Neuronal stem cell (in vitro differentiated cells): Measurements from ENCODE around the gene FBXL22.

Experiments
- DNase-seq: peaks from one replicate; pipeline ENCODE4 v3.0.0-alpha.2; 2013; ENCODE audit warnings: low spot score
- H2AFZ ChIP-seq: one replicate; pipeline ENCODE4 v1.6.1; 2013; ENCODE audit warnings: mild to moderate bottlenecking, low read length, inconsistent platforms
- H2AK5ac ChIP-seq: 2 replicates; pipeline ENCODE4 v1.6.1; 2013; ENCODE audit warnings: low read depth, mild to moderate bottlenecking, inconsistent platforms, low read length, moderate library complexity, mixed read lengths
- H2BK120ac ChIP-seq: 2 replicates; pipeline ENCODE4 v1.6.1; 2013; ENCODE audit warnings: low read depth, mild to moderate bottlenecking, inconsistent platforms, low read length, moderate library complexity, mixed read lengths
- H2BK12ac ChIP-seq: one replicate; pipeline ENCODE4 v1.6.1; 2013; ENCODE audit warnings: low read length, inconsistent platforms
- H2BK15ac ChIP-seq: 2 replicates; pipeline ENCODE4 v1.6.1; 2013; ENCODE audit warnings: mild to moderate bottlenecking, low read length, inconsistent platforms, mixed read lengths
- H2BK5ac ChIP-seq: one replicate; pipeline ENCODE4 v1.6.1; 2013; ENCODE audit warnings: inconsistent platforms, mild to moderate bottlenecking, low read length, moderate library complexity
- H3K14ac ChIP-seq: one replicate; pipeline ENCODE4 v1.6.1; 2013; ENCODE audit warnings: low read length, inconsistent platforms
- H3K18ac ChIP-seq: 2 replicates; pipeline ENCODE4 v1.6.1; 2013; ENCODE audit warnings: low read length, inconsistent platforms
- H3K23ac ChIP-seq: 2 replicates; pipeline ENCODE4 v1.6.1; 2013; ENCODE audit warnings: low read depth, mild to moderate bottlenecking, mixed read lengths, low read length, inconsistent platforms; ENCODE audit not compliant: poor library complexity
- H3K27ac ChIP-seq: replicated peaks from 3 replicates; pipeline ENCODE4 v1.5.1; 2013; ENCODE audit warnings: low read length, inconsistent platforms
- H3K27me3 ChIP-seq, 3 experiments: 2 replicates each; pipeline ENCODE4 v1.6.1; 2013; ENCODE audit warnings: low read length in 3 of 3, mild to moderate bottlenecking in 2 of 3, inconsistent platforms in 1 of 3, low read depth in 1 of 3, mixed read lengths in 1 of 3, moderate library complexity in 1 of 3; ENCODE audit not compliant: control insufficient read depth in 3 of 3, insufficient read depth in 3 of 3
- H3K36me3 ChIP-seq, 2 donors: replicated peaks in 1 of 2; 2 replicates each; pipeline ENCODE4 v1.6.1; 2013; ENCODE audit warnings: low read length in 2 of 2; ENCODE audit not compliant: control insufficient read depth in 2 of 2, insufficient read depth in 2 of 2
- H3K4ac ChIP-seq: 2 replicates; pipeline ENCODE4 v1.6.1; 2013; ENCODE audit warnings: inconsistent platforms, mild to moderate bottlenecking, low read length, moderate library complexity
- H3K4me1 ChIP-seq, 2 donors: 1 replicate in 1 of 2; 2 replicates in 1 of 2; pipeline ENCODE4 v1.6.1; 2013; ENCODE audit warnings: low read length in 2 of 2, low read depth in 1 of 2; ENCODE audit not compliant: control insufficient read depth in 2 of 2, insufficient read depth in 1 of 2
- H3K4me2 ChIP-seq: one replicate; pipeline ENCODE4 v1.6.1; 2013; ENCODE audit warnings: mild to moderate bottlenecking, low read length, inconsistent platforms; ENCODE audit not compliant: insufficient read depth, poor library complexity, severe bottlenecking
- H3K4me3 ChIP-seq, 2 donors: 2 replicates each; pipeline ENCODE4 v1.5.1; 2013; ENCODE audit warnings: low read length in 2 of 2, mild to moderate bottlenecking in 2 of 2, inconsistent platforms in 1 of 2, moderate library complexity in 1 of 2
- H3K79me1 ChIP-seq: one replicate; pipeline ENCODE4 v1.6.1; 2013; ENCODE audit warnings: low read depth, mild to moderate bottlenecking, inconsistent platforms, low read length, moderate library complexity
- H3K9ac ChIP-seq: one replicate; pipeline ENCODE4 v1.6.1; 2013; ENCODE audit warnings: mild to moderate bottlenecking, low read depth, low read length, inconsistent platforms; ENCODE audit not compliant: poor library complexity
- H3K9me3 ChIP-seq, 2 donors: replicated peaks in 1 of 2; 2 replicates each; pipeline versions ENCODE3 to v1.6.1; 2013; ENCODE audit warnings: low read length in 2 of 2, mild to moderate bottlenecking in 2 of 2, inconsistent platforms in 1 of 2, low read depth in 1 of 2, mixed read lengths in 1 of 2, moderate library complexity in 1 of 2; ENCODE audit not compliant: control insufficient read depth in 2 of 2, insufficient read depth in 1 of 2
- H4K8ac ChIP-seq: one replicate; pipeline ENCODE4 v1.6.1; 2013; ENCODE audit warnings: low read depth, mild to moderate bottlenecking, inconsistent platforms, low read length, moderate library complexity
- H4K91ac ChIP-seq: one replicate; pipeline ENCODE4 v1.6.1; 2013; ENCODE audit warnings: low read length, low read depth, mild to moderate bottlenecking, inconsistent platforms; ENCODE audit not compliant: poor library complexity
- WGBS, 2 donors: extraction: QIAGEN DNeasy Blood & Tissue Kit; methylation state at CpG; one replicate each; pipeline ENCODE4 v1.1.7; 2013; ENCODE audit warnings: missing lambda C conversion rate in 2 of 2, mixed read lengths in 1 of 2; ENCODE audit not compliant: insufficient read length in 2 of 2, insufficient replicate concordance in 1 of 2; ENCODE audit errors: extremely low coverage in 2 of 2; 5-methylcytosine and 5-hydroxymethylcytosine counted together

FBXL22 gene

DNA sequence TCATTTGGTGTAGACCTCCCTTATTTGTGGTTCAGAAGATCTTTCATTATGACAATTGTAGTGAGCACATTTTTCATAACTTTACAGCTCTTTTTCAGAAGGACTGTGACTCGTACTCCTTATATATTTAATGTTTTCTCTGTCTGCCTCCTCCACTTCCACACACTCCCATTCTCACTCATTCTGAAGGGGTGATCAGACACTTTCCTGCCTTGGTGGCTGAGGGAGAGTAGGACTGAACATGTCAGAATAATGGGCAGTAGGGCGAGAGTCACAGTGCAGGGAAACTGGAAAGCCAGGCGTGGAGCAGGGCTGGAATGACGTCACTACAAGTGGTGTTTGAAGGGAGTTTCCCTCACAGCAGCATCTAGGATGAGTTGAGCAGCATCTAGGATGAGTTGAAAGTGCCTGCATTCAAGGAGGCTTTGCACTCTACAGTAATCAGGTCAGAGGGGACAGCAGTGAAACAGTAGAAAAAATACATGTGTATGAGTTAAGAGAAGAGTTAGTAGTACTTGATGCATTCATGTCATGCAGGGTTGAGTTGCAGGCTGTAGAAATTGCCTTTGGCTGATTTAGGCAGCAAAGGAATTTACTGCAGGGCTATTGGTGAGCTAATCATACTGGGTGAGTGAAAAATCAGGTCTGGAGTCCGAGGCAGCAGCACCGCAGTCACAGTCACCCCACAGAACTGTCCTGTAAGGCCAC lies 36.3 kb upstream of the FBXL22 start:
- Histone ChIP-seq H2BK15ac (no peak overlapping the region), H2AK5ac (no peak overlapping the region), H3K9ac (no peak overlapping the region), H3K4ac (no peak overlapping the region), H3K14ac (no peak overlapping the region), H3K4me3 (no peak overlapping the region), H2BK120ac (no peak overlapping the region), H2BK5ac (no peak overlapping the region), H3K18ac (no peak overlapping the region), H3K27me3 (no peaks in the 10 kb centered on the region), H3K36me3 (peaks cover 22 to 97% of the 10 kb centered on the region in 2 donors), H3K9me3 (no peaks in the 10 kb centered on the region), H3K23ac (no peak overlapping the region), H3K4me2 (no peak overlapping the region), H4K8ac (no peak overlapping the region), H3K27ac (no peak overlapping the region), H4K91ac (no peak overlapping the region), H2BK12ac (no peak overlapping the region), H3K79me1 (peaks cover 2% of the 10 kb centered on the region), H2AFZ (no peak overlapping the region), H3K4me1 (peaks cover 1 to 2% of the 10 kb centered on the region in 2 donors)
- DNase-seq: no peak
- no CpG with 5 or more reads among the region's 6 CpGs for WGBS, 2 donors

GRCh38 chr15:63564093-63564492 lies 33.1 kb upstream of the FBXL22 start:
- Histone ChIP-seq H3K79me1 (no peaks in the 10 kb centered on the region), H3K9ac (no peak overlapping the region), H3K4me3 (no peak overlapping the region), H3K18ac (no peak overlapping the region), H2BK15ac (no peak overlapping the region), H3K4me2 (no peak overlapping the region), H3K14ac (no peak overlapping the region), H3K4me1 (peaks cover 1 to 2% of the 10 kb centered on the region in 2 donors), H2BK12ac (no peak overlapping the region), H2AK5ac (no peak overlapping the region), H3K4ac (no peak overlapping the region), H2AFZ (no peak overlapping the region), H3K36me3 (peaks cover 20 to 97% of the 10 kb centered on the region in 2 donors), H4K8ac (no peak overlapping the region), H4K91ac (no peak overlapping the region), H2BK5ac (no peak overlapping the region), H3K27ac (no peak overlapping the region), H2BK120ac (no peak overlapping the region), H3K27me3 (no peaks in the 10 kb centered on the region), H3K9me3 (no peaks in the 10 kb centered on the region), H3K23ac (no peak overlapping the region)
- WGBS, 2 donors: no CpG with 5 or more reads among the region's 3 CpGs
- no peak for DNase-seq

GRCh38 chr15:63565536-63566186 lies 31.5 kb upstream of the FBXL22 start:
- H3K23ac ChIP-seq: no peak overlapping the region
- no peak overlapping the region for H2BK15ac ChIP-seq
- no peak overlapping the region for H2BK12ac ChIP-seq
- no peak overlapping the region for H2BK5ac ChIP-seq
- no peak for DNase-seq
- no peak overlapping the region for H3K4me3 ChIP-seq
- no CpG with 5 or more reads among the region's 2 CpGs for WGBS, 2 donors
- H3K9ac ChIP-seq: no peak overlapping the region
- no peak overlapping the region for H2AFZ ChIP-seq
- no peaks in the 10 kb centered on the region for H3K79me1 ChIP-seq
- H3K27me3 ChIP-seq: no peaks in the 10 kb centered on the region
- peaks cover 0 to 1% of the 10 kb centered on the region in 2 donors for H3K4me1 ChIP-seq
- H2BK120ac ChIP-seq: no peak overlapping the region
- no peak overlapping the region for H4K8ac ChIP-seq
- peaks cover 22 to 97% of the 10 kb centered on the region in 2 donors for H3K36me3 ChIP-seq
- no peak overlapping the region for H3K4me2 ChIP-seq
- H3K14ac ChIP-seq: no peak overlapping the region
- no peak overlapping the region for H3K27ac ChIP-seq
- H4K91ac ChIP-seq: no peak overlapping the region
- H3K18ac ChIP-seq: no peak overlapping the region
- H3K9me3 ChIP-seq: no peaks in the 10 kb centered on the region
- no peak overlapping the region for H3K4ac ChIP-seq
- no peak overlapping the region for H2AK5ac ChIP-seq

DNA sequence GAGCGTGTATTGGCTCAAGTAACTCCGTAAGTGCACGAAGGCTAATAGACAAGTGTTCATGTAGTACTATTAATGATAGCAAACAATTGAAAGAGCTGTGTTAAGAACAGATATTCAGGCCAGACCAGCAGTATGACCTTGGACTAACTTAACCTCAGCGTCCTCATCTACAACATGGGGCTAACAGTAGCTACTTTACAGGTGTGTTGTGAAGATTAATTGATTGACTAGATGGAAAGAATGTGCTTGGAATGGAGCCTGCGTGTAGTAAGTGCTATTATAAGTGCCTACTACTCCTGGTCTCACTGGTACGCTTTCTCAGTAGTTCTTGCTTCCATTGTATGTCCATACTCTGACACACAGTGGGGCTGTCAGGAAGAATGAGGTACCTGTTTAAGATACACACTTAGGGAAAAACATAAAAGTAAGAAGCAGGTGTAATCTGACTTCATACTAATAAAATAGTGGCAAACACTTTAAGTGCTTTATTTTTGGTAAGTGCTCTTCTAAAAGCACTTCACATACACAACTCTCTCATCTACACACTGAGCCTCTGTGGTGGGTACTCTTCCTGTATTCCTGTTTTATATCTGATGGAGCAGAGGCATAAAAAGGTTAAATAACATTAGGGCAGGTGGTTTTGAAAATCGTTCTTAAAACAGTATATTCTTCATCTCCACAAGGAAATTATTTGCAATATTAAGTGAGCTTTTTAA lies 24.3 kb upstream of the FBXL22 start:
- H4K8ac ChIP-seq: no peak overlapping the region
- no peak overlapping the region for H2BK120ac ChIP-seq
- no peaks in the 10 kb centered on the region for H3K27me3 ChIP-seq
- H2BK15ac ChIP-seq: no peak overlapping the region
- no peak for DNase-seq
- no peak overlapping the region for H3K4me3 ChIP-seq
- H3K27ac ChIP-seq: no peak overlapping the region
- no peak overlapping the region for H3K4ac ChIP-seq
- no peak overlapping the region for H3K4me2 ChIP-seq
- peaks cover 14 to 99% of the 10 kb centered on the region in 2 donors for H3K36me3 ChIP-seq
- H3K79me1 ChIP-seq: no peaks in the 10 kb centered on the region
- no peaks in the 10 kb centered on the region for H3K9me3 ChIP-seq
- H3K4me1 ChIP-seq: no peaks in the 10 kb centered on the region
- no peak overlapping the region for H3K9ac ChIP-seq
- H3K23ac ChIP-seq: no peak overlapping the region
- no peak overlapping the region for H2BK5ac ChIP-seq
- H2AFZ ChIP-seq: no peak overlapping the region
- no CpG with 5 or more reads among the region's 7 CpGs for WGBS, 2 donors
- no peak overlapping the region for H4K91ac ChIP-seq
- no peak overlapping the region for H2BK12ac ChIP-seq
- no peak overlapping the region for H3K14ac ChIP-seq
- no peak overlapping the region for H3K18ac ChIP-seq
- H2AK5ac ChIP-seq: no peak overlapping the region
